ENCODE data around the gene WNT2B.

- no peak for TF ChIP-seq CTCF (IDR thresholded peaks at IDR 0.05)
- no peak for TF ChIP-seq POLR2A (IDR thresholded peaks at IDR 0.05)
Measured at GRCh38 chr1:112465122-112465521, 43.6 kb upstream of the WNT2B start.
